D341Med (cell line): ENCODE measurements around the gene ZBTB8A.
"Not testable (repeated sequence)": the region's sequence is repeated elsewhere in the genome, so short reads cannot be mapped to it uniquely, and the experiment has no call there.

ENCODE experiments used
- DNase-seq: peaks from one replicate; pipeline ENCODE4 v3.0.0; 2012; ENCODE audit warnings: low spot score

The ZBTB8A gene

GRCh38 chr1:32619701-32620485, 80.7 kb downstream of the ZBTB8A start:
- DNase-seq: no peak

GRCh38 chr1:32622205-32622604, 83.0 kb downstream of the ZBTB8A start:
- DNase-seq: no peak

GRCh38 chr1:32622806-32623681, 83.8 kb downstream of the ZBTB8A start:
- no peak for DNase-seq

GRCh38 chr1:32623775-32624174, 84.5 kb downstream of the ZBTB8A start:
- DNase-seq: no peak

GRCh38 chr1:32626176-32626575, 86.9 kb downstream of the ZBTB8A start:
- DNase-seq: no peak

- no peak for DNase-seq
Measured at GRCh38 chr1:32627596-32628162, 88.5 kb downstream of the ZBTB8A start.

- not testable (repeated sequence) for DNase-seq
Measured at GRCh38 chr1:32630173-32630572, 90.9 kb downstream of the ZBTB8A start.

- no peak for DNase-seq
Measured at GRCh38 chr1:32632829-32633228, 93.6 kb downstream of the ZBTB8A start.

- no peak for DNase-seq
Measured at GRCh38 chr1:32635508-32636277, 96.5 kb downstream of the ZBTB8A start.

GRCh38 chr1:32636914-32637645, 97.9 kb downstream of the ZBTB8A start:
- no peak for DNase-seq

- DNase-seq: no peak
Measured at GRCh38 chr1:32639489-32640075, 100.4 kb downstream of the ZBTB8A start.

- not testable (repeated sequence) for DNase-seq
Measured at GRCh38 chr1:32642292-32642827, 103.1 kb downstream of the ZBTB8A start.

- DNase-seq: no peak
Measured at GRCh38 chr1:32644426-32644825, 105.2 kb downstream of the ZBTB8A start.

- DNase-seq: no peak
Measured at GRCh38 chr1:32647308-32648134, 108.3 kb downstream of the ZBTB8A start.

GRCh38 chr1:32650248-32650751, 111.1 kb downstream of the ZBTB8A start, which contains the start of gene ZBTB8OS:
Gene ZBTB8OS, minus strand, starts transcription at chr1:32650550. Its CDS starts 21 bp downstream, at chr1:32650529.
- DNase-seq: peak; percentile 85

- peak; percentile 99 for DNase-seq
Measured at GRCh38 chr1:32650752-32651460, 111.7 kb downstream of the ZBTB8A start, which contains the start of gene RBBP4. Gene RBBP4, plus strand, starts transcription at chr1:32651208. Its CDS starts 99 bp downstream, at chr1:32651307.

GRCh38 chr1:32651461-32652073, 112.3 kb downstream of the ZBTB8A start:
- no peak for DNase-seq
